A673 (cell line): ENCODE results near the gene CST1. TPM values are rescaled to one million over a fixed set of nuclear protein-coding genes. Genes with fewer than 3 reads are reported as not detected.
"Not testable (repeated sequence)": the region's sequence is repeated elsewhere in the genome, so short reads cannot be mapped to it uniquely, and the experiment has no call there.

Source experiments
- Bru-seq: library from RNA; stranded (reverse); fragments of 400-500 nt; gene quantifications from one replicate; lab custom pipeline; 2021; lab: Mats Ljungman, UMichigan
- BruChase-seq, 2 experiments: library from RNA; stranded (reverse); fragments of 400-500 nt; gene quantifications; one replicate each; lab custom pipeline; 2021; lab: Mats Ljungman, UMichigan
- BruUV-seq: library from RNA; stranded (reverse); fragments of 400-500 nt; replicated peaks from 2 replicates; lab custom pipeline; 2021; lab: Mats Ljungman, UMichigan
- CTCF ChIA-PET: fragments of 300-600 bp; sonication (Branson Sonifier 250); formaldehyde crosslinking; loops from one replicate; lab custom pipeline; 2022; ENCODE audit warnings: antibody characterized with exemption; lab: Charles Lee
- POLR2A ChIA-PET: fragments of 300-600 bp; sonication (Branson Sonifier 250); formaldehyde crosslinking; loops from one replicate; lab custom pipeline; 2022; ENCODE audit warnings: antibody characterized with exemption; ENCODE audit not compliant: low non-redundant PET; lab: Charles Lee
- DNase-seq: peaks from one replicate; pipeline ENCODE4 v3.0.0-alpha.2; 2015; ENCODE audit warnings: low spot score
- H3K27ac ChIP-seq: fragments of 200-600 bp; sonication (generic); 2 replicates; pipeline ENCODE4 v1.5.1; 2016; ENCODE audit warnings: mixed run types, low read depth, mild to moderate bottlenecking, mixed read lengths, antibody characterized with exemption, low read length; ENCODE audit not compliant: poor library complexity, severe bottlenecking
- H3K27me3 ChIP-seq: fragments of 200-600 bp; sonication (generic); replicated peaks from 2 replicates; pipeline ENCODE4 v1.6.1; 2017; ENCODE audit warnings: mixed run types, low read depth, mild to moderate bottlenecking, mixed read lengths, antibody characterized with exemption, low read length; ENCODE audit not compliant: insufficient read depth, poor library complexity
- H3K36me3 ChIP-seq: fragments of 200-600 bp; sonication (generic); 2 replicates; pipeline ENCODE4 v1.6.1; 2016; ENCODE audit warnings: mixed run types, mild to moderate bottlenecking, mixed read lengths, antibody characterized with exemption, low read length; ENCODE audit not compliant: insufficient read depth, poor library complexity, severe bottlenecking
- H3K4me1 ChIP-seq: fragments of 200-600 bp; sonication (generic); 2 replicates; pipeline ENCODE4 v1.6.1; 2017; ENCODE audit warnings: mixed run types, mild to moderate bottlenecking, mixed read lengths, antibody characterized with exemption, low read length; ENCODE audit not compliant: insufficient read depth, poor library complexity, severe bottlenecking
- H3K4me3 ChIP-seq: fragments of 200-600 bp; sonication (generic); 2 replicates; pipeline ENCODE4 v1.5.1; 2016; ENCODE audit warnings: low read depth, mixed run types, mild to moderate bottlenecking, mixed read lengths, low read length; ENCODE audit not compliant: poor library complexity, severe bottlenecking
- H3K9me3 ChIP-seq: fragments of 200-600 bp; sonication (generic); 2 replicates; pipeline ENCODE4 v1.6.1; 2016; ENCODE audit warnings: mixed run types, low read depth, mild to moderate bottlenecking, mixed read lengths, antibody characterized with exemption, low read length; ENCODE audit not compliant: poor library complexity, severe bottlenecking
- CTCF ChIP-seq: fragments of 300-800, 200-600 bp; sonication (generic); conservative IDR thresholded peaks from 2 replicates; pipeline ENCODE4 v1.5.1; 2017; ENCODE audit warnings: low read depth, mild to moderate bottlenecking, antibody characterized with exemption, low read length, moderate library complexity, mixed read lengths
- EZH2 ChIP-seq: fragments of 200-600 bp; sonication (generic); IDR thresholded peaks from 2 replicates; pipeline ENCODE4 v1.6.1; 2017; ENCODE audit warnings: borderline replicate concordance, low read depth, mild to moderate bottlenecking, mixed read lengths, antibody characterized with exemption, low read length; ENCODE audit not compliant: poor library complexity, severe bottlenecking
- intact Hi-C: fragments of 100-400 bp; cut with micrococcal nuclease; formaldehyde crosslinking; loops from one replicate; pipeline ENCODE4 v1.10.0; 2022; ENCODE audit not compliant: unreplicated experiment
- long read RNA-seq: library from polyadenylated mRNA; stranded (forward); transcript quantifications from one replicate; pipeline ENCODE4 v2.0.0, GENCODE V29; 2022
- total RNA-seq: library from RNA; stranded (reverse); gene quantifications from 2 replicates; pipeline ENCODE4 v1.2.3, GENCODE V29; 2021

The CST1 gene
- total RNA-seq (not detected in 2 replicates), Bru-seq, nascent RNA (percentile 14 among the genes with signal in this experiment), BruChase-seq, experiment 1, labeled RNA remaining after a 2-hour chase (not detected), BruChase-seq, experiment 2, labeled RNA remaining after a 6-hour chase (not detected)
- long read RNA-seq: 0 reads

DNA sequence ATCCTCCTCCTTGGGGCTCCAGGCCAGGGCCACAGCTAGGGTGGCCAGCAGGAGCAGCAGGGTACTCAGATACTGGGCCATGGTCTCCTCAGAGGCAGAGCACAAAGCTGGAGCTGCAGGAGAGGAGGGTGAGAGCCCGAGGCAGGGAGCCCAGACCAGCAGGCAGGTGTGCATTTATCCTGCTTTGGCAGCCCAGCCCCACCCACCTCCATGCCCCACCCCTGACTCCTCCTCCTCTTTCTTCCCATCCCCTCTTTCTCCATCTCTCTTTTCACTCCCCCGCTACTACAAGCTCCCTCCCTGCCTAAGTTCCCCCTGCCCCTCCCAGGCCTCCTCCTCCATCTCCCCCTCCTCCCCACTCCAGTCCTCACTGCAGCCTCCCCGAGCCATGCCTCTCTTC is at the start of gene CST1:
TSS of gene CST1 (minus strand) at position 150 of the 400 bp plus-strand sequence. CDS start at position 81, 69 bp downstream.
- POLR2A ChIA-PET, H3K27me3 ChIP-seq, H3K27ac ChIP-seq, H3K36me3 ChIP-seq, BruUV-seq, DNase-seq, CTCF ChIA-PET, H3K9me3 ChIP-seq, H3K4me1 ChIP-seq, H3K4me3 ChIP-seq, intact Hi-C loops: not testable (repeated sequence)

- CTCF ChIA-PET: interaction anchor here (0.7 kb wide), 1 partner anchor 66 kb away, joined by 12 read pairs; no protein-coding TSS in a partner anchor
- H3K4me1 ChIP-seq, H3K4me3 ChIP-seq, H3K27ac ChIP-seq, H3K27me3 ChIP-seq, H3K9me3 ChIP-seq, POLR2A ChIA-PET, H3K36me3 ChIP-seq, BruUV-seq: not testable (repeated sequence)
- intact Hi-C loops: loop anchor here (10.0 kb wide), 1 partner anchor 195 kb away; no protein-coding TSS in a partner anchor
- peak; percentile 56 for TF ChIP-seq CTCF
- DNase-seq: peak; percentile 13
Observed at GRCh38 chr20:23799216-23799847, 48.6 kb upstream of the CST1 start.

- TF ChIP-seq EZH2 (no peak), CTCF (no peak)
- H3K36me3 ChIP-seq: no peaks in the 10 kb centered on the region
- no peaks in the 10 kb centered on the region for H3K4me1 ChIP-seq
- intact Hi-C loops: loop anchor here (10.0 kb wide), 1 partner anchor 199 kb away; no protein-coding TSS in a partner anchor
- no peak overlapping the region for H3K4me3 ChIP-seq
- H3K27me3 ChIP-seq: peaks cover 3% of the 10 kb centered on the region
- BruUV-seq: no TSS peak
- ChIA-PET POLR2A (no interaction called here), CTCF (no interaction called here)
- DNase-seq: no peak
- no peak overlapping the region for H3K27ac ChIP-seq
- H3K9me3 ChIP-seq: no peaks in the 10 kb centered on the region
Observed at GRCh38 chr20:23795526-23795925, 44.8 kb upstream of the CST1 start.
